HG03439 (cell line): ENCODE data around the gene C2CD4C.
"Not testable (repeated sequence)": the region's sequence is repeated elsewhere in the genome, so short reads cannot be mapped to it uniquely, and the experiment has no call there.

Experiments used
- ATAC-seq: cut with Tn5 transposase; IDR thresholded peaks from one replicate; pipeline ENCODE4 v1.9.1; 2021; ENCODE audit warnings: mild to moderate bottlenecking, moderate library complexity; ENCODE audit not compliant: unreplicated experiment

C2CD4C gene

DNA sequence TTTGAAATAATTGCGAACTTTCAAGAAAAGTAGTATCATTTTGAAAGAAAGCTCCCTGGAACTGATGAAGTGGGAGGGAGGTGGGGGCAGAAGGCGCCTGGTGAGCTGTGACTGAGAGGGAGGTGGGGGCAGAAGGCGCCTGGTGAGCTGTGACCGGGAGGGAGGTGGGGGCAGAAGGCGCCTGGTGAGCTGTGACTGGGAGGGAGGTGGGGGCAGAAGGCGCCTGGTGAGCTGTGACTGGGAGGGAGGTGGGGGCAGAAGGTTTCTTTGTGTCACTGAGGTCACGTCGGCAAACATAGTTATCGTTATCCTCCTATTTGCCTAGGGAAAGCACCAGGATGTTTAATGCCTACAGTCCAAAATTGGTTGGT lies 24.2 kb downstream of the C2CD4C start:
- no peak for ATAC-seq

DNA sequence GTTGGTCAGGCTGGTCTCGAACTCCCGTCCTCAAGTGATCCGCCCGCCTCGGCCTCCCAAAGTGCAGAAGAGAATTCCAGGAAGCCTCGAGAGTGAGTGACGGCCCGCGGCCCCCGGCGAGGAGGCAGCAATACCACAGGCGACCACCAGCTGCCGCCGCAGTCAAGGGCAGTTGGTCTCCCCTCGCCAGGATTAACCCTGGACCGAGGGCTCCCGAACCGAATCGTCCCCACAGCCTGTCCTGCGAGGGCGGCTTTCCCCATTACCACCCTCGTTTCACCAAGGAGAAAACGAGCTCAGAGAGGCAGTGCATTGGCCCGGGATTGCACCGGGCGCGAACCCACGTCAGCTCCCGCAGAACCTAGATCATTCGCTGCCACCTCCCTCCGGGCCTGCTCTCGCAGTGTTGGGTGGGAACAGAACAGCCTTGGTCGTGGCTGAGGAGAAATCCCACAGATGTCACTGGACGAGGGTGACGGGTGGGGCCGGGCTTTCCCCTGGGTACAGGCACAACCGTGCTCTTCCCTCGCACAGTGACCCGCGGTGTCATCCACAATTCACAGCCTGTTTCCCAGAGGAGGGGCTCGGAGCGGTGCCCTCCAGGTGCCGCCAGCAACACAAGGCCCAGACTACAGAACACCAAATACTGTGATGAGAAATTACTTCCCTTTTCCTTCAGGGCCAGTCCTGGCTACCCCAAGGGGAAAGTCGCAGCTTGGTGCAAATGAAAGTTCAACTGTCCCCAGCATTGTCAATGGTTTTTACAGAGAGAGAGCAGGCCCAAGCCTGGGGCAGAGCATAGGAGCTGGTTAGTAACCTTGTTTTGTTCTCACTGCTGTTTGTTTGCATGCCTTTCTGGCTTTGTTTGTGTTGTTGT lies 24.8 kb downstream of the C2CD4C start:
- no peak for ATAC-seq

DNA sequence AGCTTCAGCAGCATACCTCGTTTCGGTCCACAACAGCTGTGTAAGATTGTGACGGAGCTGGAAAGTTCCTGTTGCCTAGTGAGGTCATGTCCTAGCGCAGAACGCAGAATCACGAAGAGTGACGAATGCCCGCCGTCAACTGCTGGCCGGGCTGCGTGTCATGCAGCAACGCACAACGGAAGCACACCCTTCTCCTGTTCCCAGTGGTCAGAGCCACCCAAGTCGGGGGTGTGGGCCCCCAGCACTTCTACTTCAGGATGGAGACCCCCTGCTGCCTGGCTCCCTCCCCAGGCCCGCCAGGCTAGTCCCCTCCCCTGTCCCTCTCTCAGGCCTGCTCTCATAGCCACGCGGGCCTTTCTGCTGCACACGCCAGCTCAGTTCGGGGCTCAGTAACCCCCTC lies 25.9 kb downstream of the C2CD4C start:
- ATAC-seq = no peak

DNA sequence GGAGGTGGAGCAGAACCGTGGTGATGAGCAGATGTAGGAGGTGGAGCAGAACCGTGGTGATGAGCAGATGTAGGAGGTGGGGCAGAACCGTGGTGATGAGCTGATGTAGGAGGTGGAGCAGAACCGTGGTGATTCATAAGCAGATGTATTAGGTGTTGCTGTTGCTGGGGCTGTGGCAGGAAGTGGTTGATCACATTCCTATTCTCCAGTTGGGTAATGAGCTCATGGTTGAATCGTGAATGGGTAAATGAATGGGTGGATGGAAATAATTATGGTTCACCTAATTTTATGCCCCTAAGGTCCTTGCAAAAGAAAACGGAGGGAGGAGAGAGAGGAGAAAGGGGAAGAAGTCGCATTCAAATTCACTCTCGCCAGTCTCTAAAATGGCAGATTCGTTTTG lies 26.4 kb downstream of the C2CD4C start:
- ATAC-seq = not testable (repeated sequence)

DNA sequence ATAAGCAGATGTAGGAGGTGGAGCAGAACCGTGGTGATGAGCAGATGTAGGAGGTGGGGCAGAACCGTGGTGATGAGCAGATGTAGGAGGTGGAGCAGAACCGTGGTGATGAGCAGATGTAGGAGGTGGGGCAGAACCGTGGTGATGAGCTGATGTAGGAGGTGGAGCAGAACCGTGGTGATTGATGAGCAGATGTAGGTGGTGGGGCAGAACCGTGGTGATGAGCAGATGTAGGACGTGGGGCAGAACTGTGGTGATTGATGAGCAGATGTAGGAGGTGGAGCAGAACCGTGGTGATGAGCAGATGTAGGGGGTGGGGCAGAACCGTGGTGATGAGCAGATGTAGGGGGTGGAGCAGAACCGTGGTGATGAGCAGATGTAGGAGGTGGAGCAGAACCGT lies 27.0 kb downstream of the C2CD4C start:
- ATAC-seq = not testable (repeated sequence)

DNA sequence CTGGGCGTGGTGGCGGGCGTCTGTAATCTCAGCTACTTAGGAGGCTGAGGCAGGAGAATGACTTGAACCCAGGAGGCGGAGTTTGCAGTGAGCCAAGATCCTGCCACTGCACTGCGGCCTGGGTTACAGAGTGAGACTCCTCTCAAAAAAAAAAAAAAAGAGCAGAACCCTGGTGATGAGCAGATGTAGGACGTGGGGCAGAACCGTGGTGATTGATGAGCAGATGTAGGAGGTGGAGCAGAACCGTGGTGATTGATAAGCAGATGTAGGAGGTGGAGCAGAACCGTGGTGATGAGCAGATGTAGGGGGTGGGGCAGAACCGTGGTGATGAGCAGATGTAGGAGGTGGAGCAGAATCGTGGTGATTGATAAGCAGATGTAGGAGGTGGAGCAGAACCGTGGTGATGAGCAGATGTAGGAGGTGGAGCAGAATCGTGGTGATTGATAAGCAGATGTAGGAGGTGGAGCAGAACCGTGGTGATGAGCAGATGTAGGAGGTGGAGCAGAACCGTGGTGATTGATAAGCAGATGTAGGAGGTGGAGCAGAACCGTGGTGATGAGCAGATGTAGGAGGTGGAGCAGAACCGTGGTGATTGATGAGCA lies 28.2 kb downstream of the C2CD4C start:
- ATAC-seq = not testable (repeated sequence)

- no peak for ATAC-seq
Measured at GRCh38 chr19:379796-380195, 29.2 kb downstream of the C2CD4C start.

DNA sequence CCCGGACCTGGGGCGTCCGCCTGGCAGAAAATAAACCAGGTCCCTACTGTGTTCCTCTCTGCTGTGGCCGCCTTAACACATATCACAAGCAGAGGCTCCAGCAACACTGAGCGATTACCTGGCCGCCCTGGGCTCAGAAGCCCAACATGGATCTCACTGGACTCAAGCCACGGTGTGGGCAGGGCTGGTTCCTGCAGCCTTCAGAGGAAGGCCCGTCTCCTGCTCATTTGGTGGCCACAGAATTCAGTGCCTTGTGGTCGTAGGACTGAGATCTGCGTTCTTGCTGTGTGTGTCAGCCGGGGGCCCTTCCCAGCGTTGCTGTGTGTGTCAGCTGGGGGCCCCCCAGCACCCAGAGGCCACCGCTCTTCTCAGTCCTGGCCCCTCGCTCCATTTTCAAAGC lies 30.2 kb downstream of the C2CD4C start:
- ATAC-seq = no peak

- ATAC-seq = no peak
Measured at GRCh38 chr19:377801-378581, 31.0 kb downstream of the C2CD4C start.

DNA sequence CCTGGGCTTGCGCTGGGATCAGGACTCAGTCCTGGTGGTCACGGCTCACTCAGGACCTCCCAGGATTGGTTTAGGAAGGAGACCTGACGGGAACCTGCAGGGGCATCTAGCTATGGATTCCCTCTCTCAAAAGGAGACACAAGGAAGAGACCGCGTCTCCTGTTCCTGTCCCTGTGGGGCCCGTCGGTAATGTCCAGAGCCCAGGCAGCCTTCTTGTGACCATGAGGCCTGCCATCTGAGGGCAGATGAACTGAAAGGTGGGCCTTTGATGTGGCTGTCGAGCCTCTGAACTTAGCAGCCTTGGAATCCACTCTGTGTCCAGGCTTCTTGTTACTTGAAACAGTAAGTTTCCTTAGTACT lies 32.9 kb downstream of the C2CD4C start:
- no peak for ATAC-seq

- no peak for ATAC-seq
Measured at GRCh38 chr19:375395-376110, 33.4 kb downstream of the C2CD4C start.

GRCh38 chr19:374886-375235 lies 34.1 kb downstream of the C2CD4C start:
- no peak for ATAC-seq

GRCh38 chr19:374183-374885 lies 34.6 kb downstream of the C2CD4C start:
- ATAC-seq = no peak

- no peak for ATAC-seq
Measured at GRCh38 chr19:373391-374182, 35.4 kb downstream of the C2CD4C start.

DNA sequence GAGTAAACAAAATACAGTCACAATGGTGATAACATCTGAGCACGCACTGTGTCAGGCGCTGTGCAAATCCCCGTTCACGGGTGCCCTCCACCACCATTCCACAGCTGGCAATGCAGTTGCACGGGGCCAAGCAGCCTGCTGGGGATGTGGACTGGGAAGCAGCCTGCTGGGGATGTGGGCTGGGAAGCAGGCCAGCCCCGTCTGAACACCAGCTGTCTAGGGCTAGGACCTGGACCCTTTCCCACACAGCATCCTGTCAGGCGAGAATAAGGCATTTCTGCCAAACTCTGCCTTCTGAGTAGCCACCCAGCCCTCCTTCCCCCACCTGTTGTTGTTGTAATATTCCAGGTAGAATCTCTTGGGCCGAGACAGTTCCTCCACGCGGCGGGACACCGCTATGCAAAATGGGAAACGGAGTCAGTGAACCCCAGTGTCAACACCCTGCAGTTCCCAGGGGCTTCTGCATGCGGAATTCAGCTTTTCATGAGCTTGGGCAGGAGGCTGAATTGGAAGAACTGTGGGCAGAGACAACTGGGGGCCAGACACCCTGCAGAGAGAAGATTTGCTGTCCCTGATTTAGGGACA lies 36.5 kb downstream of the C2CD4C start:
- ATAC-seq = no peak

GRCh38 chr19:371501-372168 lies 37.3 kb downstream of the C2CD4C start:
- no peak for ATAC-seq

DNA sequence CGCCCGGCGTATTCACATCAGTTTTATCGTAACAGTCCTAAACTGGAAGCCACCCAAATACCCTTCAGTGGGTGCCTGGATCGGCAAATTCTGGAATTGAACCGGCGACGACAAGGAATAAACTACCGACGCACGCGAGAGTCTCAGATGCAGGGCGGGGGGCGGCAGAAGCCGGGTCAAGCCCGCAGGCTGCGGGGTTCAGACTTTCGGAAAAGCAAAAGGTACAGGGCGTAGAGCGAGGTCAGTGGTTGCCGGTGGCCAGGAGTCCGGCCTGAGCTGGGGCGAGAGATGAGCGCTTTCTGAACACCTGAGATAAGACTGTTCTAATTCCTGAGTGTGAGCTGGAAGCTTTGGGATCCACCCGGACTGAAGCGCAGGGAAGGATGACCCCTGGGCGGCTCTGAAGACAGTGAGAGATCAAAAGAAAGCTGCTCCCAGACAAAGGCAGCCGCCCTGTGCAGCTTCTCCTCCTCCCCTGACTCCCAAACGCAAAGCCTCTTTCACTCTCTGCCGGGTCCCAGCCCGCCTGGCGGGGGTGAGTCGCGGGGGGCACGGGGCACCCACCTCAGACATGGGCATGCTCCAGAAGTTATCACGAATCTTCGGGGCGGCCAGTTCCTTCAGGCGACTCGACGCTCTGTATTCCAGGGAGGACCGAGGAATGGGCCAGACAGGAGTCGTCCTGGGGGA lies 38.2 kb downstream of the C2CD4C start:
- no peak for ATAC-seq

- ATAC-seq = no peak
Measured at GRCh38 chr19:369876-370275, 39.1 kb downstream of the C2CD4C start.
